Muscle layer of colon (tissue), 2 donors: ENCODE measurements around the gene NLRC4.
"Not testable (repeated sequence)": the region's sequence is repeated elsewhere in the genome, so short reads cannot be mapped to it uniquely, and the experiment has no call there.

ENCODE experiments used
- H3K27ac ChIP-seq: one replicate; pipeline ENCODE4 v1.7.0; 2013; ENCODE audit warnings: low read depth, mild to moderate bottlenecking, low read length, moderate library complexity
- H3K27me3 ChIP-seq, 2 donors: one replicate each; pipeline ENCODE4 v1.7.0; 2013; ENCODE audit warnings: low read length in 2 of 2, mild to moderate bottlenecking in 2 of 2; ENCODE audit not compliant: insufficient read depth in 2 of 2, control insufficient read depth in 1 of 2
- H3K36me3 ChIP-seq: one replicate; pipeline ENCODE4 v1.7.0; 2013; ENCODE audit warnings: mild to moderate bottlenecking, low read length; ENCODE audit not compliant: insufficient read depth
- H3K4me1 ChIP-seq: one replicate; pipeline ENCODE4 v1.7.0; 2013; ENCODE audit warnings: mild to moderate bottlenecking, low read length; ENCODE audit not compliant: insufficient read depth
- H3K4me3 ChIP-seq, 2 donors: one replicate each; pipeline ENCODE4 v1.7.0; 2013; ENCODE audit warnings: low read length in 2 of 2, low read depth in 1 of 2, mild to moderate bottlenecking in 1 of 2, moderate library complexity in 1 of 2
- H3K9ac ChIP-seq: one replicate; pipeline ENCODE4 v1.7.0; 2013; ENCODE audit warnings: low read length
- H3K9me3 ChIP-seq: one replicate; pipeline ENCODE4 v1.7.0; 2013; ENCODE audit warnings: mild to moderate bottlenecking, low read length
- donor health status: abdominal sarcoma.
- donor health status: Adenocarcinoma of cecum.

The NLRC4 gene

DNA sequence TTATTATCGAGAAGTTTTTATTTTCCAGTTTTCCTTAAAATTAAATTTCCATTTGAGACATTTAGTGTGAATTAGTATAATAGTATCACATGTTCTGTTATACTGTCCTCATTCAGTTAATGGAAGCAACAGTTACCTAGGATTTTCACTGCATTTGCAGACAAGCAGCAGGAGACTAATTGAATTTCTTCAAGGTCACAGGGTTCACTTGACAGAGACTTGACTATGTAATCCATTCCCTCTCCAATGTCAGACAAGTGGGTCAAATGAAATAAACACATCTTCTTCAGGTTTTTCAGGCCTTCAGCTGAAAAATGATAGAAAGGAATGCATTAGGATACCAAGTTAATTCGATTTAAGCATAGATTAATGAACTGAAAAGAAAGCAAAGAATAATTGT lies 26.7 kb downstream of the NLRC4 start:
- H3K9ac ChIP-seq, result no peak overlapping the region
- no peaks in the 10 kb centered on the region for H3K9me3 ChIP-seq
- no peaks in the 10 kb centered on the region for H3K36me3 ChIP-seq
- no peaks in the 10 kb centered on the region for H3K4me1 ChIP-seq
- no peaks in the 10 kb centered on the region for H3K27me3 ChIP-seq
- no peak overlapping the region for H3K4me3 ChIP-seq
- no peak overlapping the region for H3K27ac ChIP-seq

DNA sequence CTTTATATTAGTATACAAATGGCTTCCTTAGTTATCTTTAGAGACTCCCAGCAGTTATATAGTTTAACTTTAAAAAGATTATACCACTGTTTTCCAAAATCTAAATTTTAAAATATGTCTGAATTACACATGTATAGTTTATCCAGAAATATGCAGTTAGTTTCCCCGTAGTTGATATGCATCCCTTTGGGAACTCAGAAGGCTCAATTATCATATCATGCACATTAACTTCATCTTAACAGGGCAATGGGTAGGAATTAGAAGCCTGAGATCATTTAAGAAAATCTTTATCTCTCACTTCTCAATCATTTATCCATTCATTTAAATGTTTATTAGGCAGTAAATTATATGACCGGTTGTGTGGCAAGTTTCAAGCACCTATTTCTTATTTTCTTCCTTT lies 27.2 kb downstream of the NLRC4 start:
- Histone ChIP-seq H3K36me3 (no peaks in the 10 kb centered on the region), H3K4me3 (no peak overlapping the region), H3K4me1 (no peaks in the 10 kb centered on the region), H3K27ac (no peak overlapping the region), H3K27me3 (no peaks in the 10 kb centered on the region), H3K9me3 (no peaks in the 10 kb centered on the region), H3K9ac (no peak overlapping the region)

DNA sequence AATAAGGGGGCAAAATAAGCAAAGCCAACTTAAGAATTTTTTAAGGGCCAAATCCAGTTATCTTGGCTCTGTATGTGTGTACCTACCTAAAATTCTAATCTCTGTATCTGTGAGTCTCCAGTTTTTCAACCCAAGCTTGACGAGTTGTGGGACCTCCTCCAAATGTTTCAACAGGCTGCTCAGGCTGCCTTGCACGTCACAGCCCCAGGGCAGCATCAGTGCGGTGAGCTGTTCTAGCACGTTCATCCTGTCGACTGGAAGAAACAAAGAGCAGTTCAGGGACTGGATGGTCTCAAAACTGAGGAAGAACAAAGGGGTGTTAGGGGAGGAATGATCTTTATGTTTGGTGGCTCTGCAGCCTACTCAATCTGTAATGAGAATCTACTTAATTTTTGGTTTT lies 29.4 kb downstream of the NLRC4 start:
- Histone ChIP-seq H3K4me3 (no peak overlapping the region), H3K27me3 (no peaks in the 10 kb centered on the region), H3K27ac (no peak overlapping the region), H3K9me3 (no peaks in the 10 kb centered on the region), H3K9ac (no peak overlapping the region), H3K36me3 (no peaks in the 10 kb centered on the region), H3K4me1 (no peaks in the 10 kb centered on the region)

DNA sequence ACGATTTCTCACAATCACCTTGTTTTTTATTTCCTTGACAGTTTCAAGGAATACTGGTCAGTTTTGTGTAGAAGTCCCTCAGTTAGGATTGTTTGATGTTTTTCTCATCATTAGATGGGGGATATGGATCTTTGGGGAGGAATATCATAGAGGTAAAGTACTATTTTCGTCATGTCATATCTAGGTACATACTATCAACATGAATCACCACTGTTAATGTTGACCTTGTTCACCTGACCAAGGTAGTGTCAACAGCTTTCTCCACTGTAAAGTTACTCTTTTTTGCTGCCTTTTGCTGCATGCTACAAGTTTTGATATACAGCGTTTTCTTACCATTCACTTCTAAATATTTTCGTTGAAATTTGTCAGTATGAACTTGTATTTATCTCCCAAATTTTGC lies 32.7 kb downstream of the NLRC4 start:
- no peak overlapping the region for H3K27ac ChIP-seq
- no peaks in the 10 kb centered on the region for H3K4me1 ChIP-seq
- no peaks in the 10 kb centered on the region for H3K36me3 ChIP-seq
- H3K4me3 ChIP-seq, result no peak overlapping the region
- H3K27me3 ChIP-seq, result no peaks in the 10 kb centered on the region
- H3K9ac ChIP-seq, result no peak overlapping the region
- no peaks in the 10 kb centered on the region for H3K9me3 ChIP-seq

DNA sequence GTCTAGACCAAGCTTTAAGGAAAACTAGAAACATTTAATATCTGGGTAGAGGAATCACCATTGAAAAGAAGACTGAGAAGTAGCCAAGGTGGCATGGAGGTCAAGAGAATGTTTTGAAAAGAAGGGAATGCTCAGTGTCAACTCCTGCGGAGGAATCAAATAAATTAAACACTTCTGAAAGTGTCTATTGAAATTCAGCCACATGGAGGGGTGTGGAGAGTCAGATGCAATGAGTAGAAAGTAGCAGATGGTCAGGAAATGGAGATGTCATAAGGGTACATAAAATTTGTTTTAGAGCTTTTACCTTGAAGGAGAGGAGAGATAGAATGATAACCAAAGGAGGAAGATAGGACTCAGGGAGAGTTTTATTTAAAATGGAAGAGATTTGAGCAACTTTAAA lies 35.1 kb downstream of the NLRC4 start:
- Histone ChIP-seq H3K36me3 (no peaks in the 10 kb centered on the region), H3K4me1 (no peaks in the 10 kb centered on the region), H3K9me3 (no peaks in the 10 kb centered on the region), H3K4me3 (no peak overlapping the region), H3K9ac (no peak overlapping the region), H3K27me3 (no peaks in the 10 kb centered on the region), H3K27ac (no peak overlapping the region)

DNA sequence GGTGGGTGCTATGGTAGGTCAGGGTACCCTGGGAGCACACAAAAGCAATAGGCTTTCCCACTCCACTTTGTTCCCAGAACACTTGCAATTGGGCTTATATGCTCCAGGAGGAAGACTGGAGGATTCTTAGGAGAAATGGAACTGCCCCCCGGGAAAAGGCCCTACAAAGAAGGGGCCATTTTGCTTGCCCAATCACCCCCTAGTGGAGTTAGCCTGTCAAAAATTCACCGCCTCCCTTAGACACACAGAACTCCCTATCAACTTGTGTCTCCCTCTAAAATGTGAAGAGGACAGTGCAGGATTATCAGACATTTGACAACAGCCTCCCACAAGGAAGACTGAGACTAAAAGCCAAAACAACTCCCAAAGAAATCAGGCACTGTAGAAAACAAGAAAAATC lies 36.5 kb downstream of the NLRC4 start:
- peaks cover under 1% of the 10 kb centered on the region for H3K36me3 ChIP-seq
- H3K9ac ChIP-seq, result no peak overlapping the region
- H3K9me3 ChIP-seq, result no peaks in the 10 kb centered on the region
- no peaks in the 10 kb centered on the region for H3K27me3 ChIP-seq
- H3K27ac ChIP-seq, result no peak overlapping the region
- H3K4me3 ChIP-seq, result no peak overlapping the region
- no peaks in the 10 kb centered on the region for H3K4me1 ChIP-seq

DNA sequence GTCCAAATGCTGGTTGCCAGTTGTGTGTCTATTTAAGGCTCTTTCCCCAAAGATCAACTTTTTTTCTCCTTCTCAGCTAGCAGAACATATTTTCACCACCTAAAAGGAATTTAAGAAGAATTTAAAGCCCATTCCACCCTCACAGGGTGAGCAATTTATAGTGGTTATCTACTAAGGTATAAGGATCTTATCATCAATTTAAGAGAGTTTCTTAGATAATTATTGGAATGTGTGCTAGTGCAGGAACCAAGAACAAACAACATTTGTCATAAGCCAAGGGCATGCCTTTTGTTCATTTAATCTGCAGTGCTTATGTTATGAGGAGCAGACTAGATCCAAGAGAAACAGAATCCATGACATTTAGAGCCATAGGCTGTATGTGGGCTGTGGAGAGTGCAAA lies 37.2 kb downstream of the NLRC4 start:
- Histone ChIP-seq H3K27ac (no peak overlapping the region), H3K27me3 (no peaks in the 10 kb centered on the region), H3K36me3 (peaks cover 7% of the 10 kb centered on the region), H3K9me3 (no peaks in the 10 kb centered on the region), H3K4me1 (no peaks in the 10 kb centered on the region), H3K9ac (no peak overlapping the region), H3K4me3 (no peak overlapping the region)

DNA sequence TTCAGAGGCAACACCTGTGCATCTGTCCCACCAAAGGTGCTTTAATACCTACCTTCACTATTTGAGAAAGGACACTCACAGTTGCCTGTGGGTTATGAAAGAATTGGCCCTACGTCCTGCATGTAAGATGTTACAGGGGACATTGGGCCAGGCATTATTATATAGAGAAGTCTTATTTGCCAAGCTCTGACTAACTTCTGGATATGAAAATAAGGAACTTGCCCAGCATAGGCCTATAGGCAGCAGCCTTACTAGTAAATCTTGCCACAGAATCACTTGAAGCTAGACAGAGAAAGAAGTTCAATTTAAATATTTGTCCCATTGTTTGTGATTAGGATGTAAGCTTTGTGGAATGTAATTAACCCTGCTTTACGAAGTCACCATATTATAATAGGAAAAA lies 41.7 kb downstream of the NLRC4 start:
- Histone ChIP-seq H3K4me3 (no peak overlapping the region), H3K9me3 (no peaks in the 10 kb centered on the region), H3K36me3 (peaks cover 24% of the 10 kb centered on the region), H3K27ac (no peak overlapping the region), H3K27me3 (no peaks in the 10 kb centered on the region), H3K9ac (no peak overlapping the region), H3K4me1 (no peaks in the 10 kb centered on the region)

DNA sequence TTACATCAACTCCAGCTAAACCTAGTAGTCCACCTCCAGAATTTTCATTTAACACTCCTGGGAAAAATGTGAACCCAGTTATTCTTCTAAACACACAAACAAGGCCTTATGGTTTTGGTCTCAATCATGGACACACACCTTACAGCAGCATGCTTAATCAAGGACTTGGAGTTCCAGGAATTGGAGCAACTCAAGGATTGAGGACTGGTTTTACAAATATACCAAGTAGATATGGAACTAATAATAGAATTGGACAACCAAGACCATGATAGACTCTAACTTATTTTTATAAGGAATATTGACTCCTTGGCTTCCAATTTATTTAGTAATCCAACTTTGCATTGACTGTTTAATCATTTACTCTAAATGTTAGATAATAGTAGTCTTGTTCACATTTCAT lies 44.2 kb downstream of the NLRC4 start:
- H3K36me3 ChIP-seq, result peaks cover 24% of the 10 kb centered on the region
- no peaks in the 10 kb centered on the region for H3K4me1 ChIP-seq
- no peak overlapping the region for H3K9ac ChIP-seq
- no peak overlapping the region for H3K27ac ChIP-seq
- H3K27me3 ChIP-seq, result no peaks in the 10 kb centered on the region
- H3K9me3 ChIP-seq, result no peaks in the 10 kb centered on the region
- H3K4me3 ChIP-seq, result no peak overlapping the region

DNA sequence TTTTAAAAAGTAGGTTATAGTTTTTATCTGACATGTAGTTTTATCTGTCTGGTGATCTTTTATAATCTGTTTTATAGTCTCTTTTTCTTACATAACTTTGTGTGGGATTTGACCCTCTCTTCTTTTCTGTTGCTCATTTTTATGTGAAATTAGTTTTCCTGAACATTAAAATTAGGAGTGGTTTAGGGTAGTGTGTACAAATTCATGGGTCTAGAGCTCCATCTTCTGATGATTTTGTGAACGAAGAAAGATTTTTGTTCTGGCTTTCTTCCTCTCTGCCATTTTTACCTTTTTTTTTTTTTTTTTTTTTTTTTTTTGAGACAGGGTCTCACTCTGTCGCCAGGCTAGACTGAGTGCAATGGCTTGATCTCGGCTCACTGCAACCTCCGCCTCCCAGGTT lies 52.4 kb downstream of the NLRC4 start:
- H3K9me3 ChIP-seq, result no peaks in the 10 kb centered on the region

DNA sequence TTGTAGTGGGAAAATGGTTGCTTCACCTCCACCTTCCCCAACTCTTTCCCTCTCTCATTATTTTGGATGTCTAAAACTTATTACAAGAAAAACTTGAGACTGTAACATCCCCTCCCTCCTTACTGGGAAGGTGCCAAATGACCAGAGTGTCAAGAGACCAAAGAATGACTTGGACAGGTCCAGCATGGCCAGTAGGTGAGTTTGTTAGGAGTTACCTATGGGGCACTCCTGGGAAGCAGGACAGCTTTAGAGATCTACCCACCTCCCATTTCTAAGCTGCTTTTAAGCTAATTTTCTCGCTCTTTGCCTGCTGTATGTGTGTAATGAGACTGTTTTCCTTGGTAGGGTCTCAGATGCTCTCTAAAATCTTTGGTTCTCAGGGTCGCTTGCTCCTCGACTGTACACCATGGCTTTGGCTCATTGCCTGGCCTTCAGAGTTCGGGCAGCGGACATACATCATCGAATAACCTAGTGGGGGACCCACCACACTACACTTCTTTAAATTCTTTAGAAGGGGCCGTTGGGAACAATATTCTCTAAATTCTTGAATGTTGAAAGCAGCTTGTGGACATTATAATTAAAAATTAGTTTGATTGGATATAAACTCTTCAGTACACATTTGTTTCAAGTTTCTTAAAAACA lies 53.8 kb downstream of the NLRC4 start:
- no peak overlapping the region for H3K9ac ChIP-seq
- H3K36me3 ChIP-seq, result peaks cover 4% of the 10 kb centered on the region
- H3K4me1 ChIP-seq, result no peaks in the 10 kb centered on the region
- H3K27ac ChIP-seq, result no peak overlapping the region
- H3K9me3 ChIP-seq, result no peaks in the 10 kb centered on the region
- H3K4me3 ChIP-seq, result no peak overlapping the region
- no peaks in the 10 kb centered on the region for H3K27me3 ChIP-seq

More for the DNA sequence above, 52.4 kb downstream of the NLRC4 start:
- no peaks in the 10 kb centered on the region for H3K27me3 ChIP-seq
- no peak overlapping the region for H3K9ac ChIP-seq
- no peaks in the 10 kb centered on the region for H3K4me1 ChIP-seq
- no peak overlapping the region for H3K4me3 ChIP-seq
- no peak overlapping the region for H3K27ac ChIP-seq
- peaks cover 4% of the 10 kb centered on the region for H3K36me3 ChIP-seq

DNA sequence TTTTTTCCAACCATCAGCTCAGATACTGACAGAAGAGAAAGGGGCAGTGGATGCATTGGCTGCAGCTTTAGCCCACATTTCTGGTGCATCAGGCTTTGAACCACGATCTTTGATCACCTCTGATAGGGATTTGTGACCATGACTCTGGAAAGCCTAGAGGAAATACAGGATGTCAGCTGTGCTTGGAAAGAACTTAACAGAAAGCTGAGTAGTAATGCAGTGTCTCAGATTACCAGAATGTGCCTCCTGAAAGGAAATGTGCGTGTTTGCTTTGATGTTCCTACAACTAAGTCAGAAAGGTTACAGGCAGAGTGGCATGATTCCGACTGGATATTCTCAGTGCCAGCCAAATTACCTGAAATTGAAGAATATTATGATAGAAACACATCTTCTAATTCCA lies 61.3 kb downstream of the NLRC4 start:
- not testable (repeated sequence) for H3K27ac ChIP-seq, H3K4me1 ChIP-seq, H3K27me3 ChIP-seq, H3K9me3 ChIP-seq, H3K4me3 ChIP-seq, H3K9ac ChIP-seq
- peaks cover 13% of the 10 kb centered on the region for H3K36me3 ChIP-seq
